MM.1S (cell line): ENCODE measurements around the gene EFCAB12.

ENCODE experiments used
- EZH2 ChIP-seq: fragments of 300-600 bp; sonication (generic); optimal IDR thresholded peaks from 2 replicates; pipeline ENCODE3; 2017; ENCODE audit warnings: low read depth, mild to moderate bottlenecking, antibody characterized with exemption, low read length, mixed read lengths
- EZH2phosphoT487 ChIP-seq: fragments of 300-600 bp; sonication (generic); IDR thresholded peaks from 2 replicates; pipeline ENCODE4 v1.6.1; 2018; ENCODE audit warnings: antibody characterized with exemption, low read length
- TF ChIP-seq, protein P1 (sequence below): fragments of 300-600 bp; sonication (generic); IDR thresholded peaks from 2 replicates; pipeline ENCODE4 v1.5.1; 2016; ENCODE audit warnings: antibody characterized with exemption, low read length, mixed read lengths

DNA sequence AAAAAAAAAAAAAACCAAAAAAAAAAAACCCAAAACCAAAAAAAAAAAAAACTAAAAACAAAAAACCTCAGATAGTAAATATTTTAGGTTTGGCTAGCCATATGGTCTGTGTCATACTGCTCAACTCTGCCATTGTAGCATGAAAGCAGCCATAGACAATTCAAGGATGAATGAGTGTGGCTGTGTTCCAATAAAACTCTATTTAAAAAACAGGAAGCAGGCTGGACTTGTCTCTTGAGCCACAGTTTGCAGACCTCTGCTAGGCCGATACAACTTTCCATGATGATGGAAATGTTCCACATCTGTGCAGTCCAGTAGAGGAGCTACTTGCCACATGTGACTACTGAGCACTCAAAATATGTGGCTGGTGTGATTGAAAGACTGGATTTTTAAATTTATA, 11.1 kb downstream of the EFCAB12 start:
- TF ChIP-seq, protein P1, sequence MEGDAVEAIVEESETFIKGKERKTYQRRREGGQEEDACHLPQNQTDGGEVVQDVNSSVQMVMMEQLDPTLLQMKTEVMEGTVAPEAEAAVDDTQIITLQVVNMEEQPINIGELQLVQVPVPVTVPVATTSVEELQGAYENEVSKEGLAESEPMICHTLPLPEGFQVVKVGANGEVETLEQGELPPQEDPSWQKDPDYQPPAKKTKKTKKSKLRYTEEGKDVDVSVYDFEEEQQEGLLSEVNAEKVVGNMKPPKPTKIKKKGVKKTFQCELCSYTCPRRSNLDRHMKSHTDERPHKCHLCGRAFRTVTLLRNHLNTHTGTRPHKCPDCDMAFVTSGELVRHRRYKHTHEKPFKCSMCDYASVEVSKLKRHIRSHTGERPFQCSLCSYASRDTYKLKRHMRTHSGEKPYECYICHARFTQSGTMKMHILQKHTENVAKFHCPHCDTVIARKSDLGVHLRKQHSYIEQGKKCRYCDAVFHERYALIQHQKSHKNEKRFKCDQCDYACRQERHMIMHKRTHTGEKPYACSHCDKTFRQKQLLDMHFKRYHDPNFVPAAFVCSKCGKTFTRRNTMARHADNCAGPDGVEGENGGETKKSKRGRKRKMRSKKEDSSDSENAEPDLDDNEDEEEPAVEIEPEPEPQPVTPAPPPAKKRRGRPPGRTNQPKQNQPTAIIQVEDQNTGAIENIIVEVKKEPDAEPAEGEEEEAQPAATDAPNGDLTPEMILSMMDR, result no peak
- TF ChIP-seq EZH2 (no peak), EZH2phosphoT487 (no peak)
